Sigmoid colon (tissue), 4 donors: ENCODE measurements around the gene ITPR2.

Experiments
- CTCF ChIP-seq, 4 experiments: fragments of 450-650 bp in 3 of 4; fragments of 200-600 bp in 1 of 4; IDR thresholded peaks; one replicate each; pipeline ENCODE4 v1.5.1; 2016 to 2019; ENCODE audit warnings: antibody characterized with exemption in 4 of 4, mild to moderate bottlenecking in 3 of 4, moderate library complexity in 2 of 4
- POLR2A ChIP-seq, 2 donors: fragments of 450-650 bp; IDR thresholded peaks; one replicate each; pipeline ENCODE4 v1.6.1; 2016; ENCODE audit warnings: antibody characterized with exemption in 2 of 2, mild to moderate bottlenecking in 2 of 2, moderate library complexity in 2 of 2
- POLR2AphosphoS5 ChIP-seq, 4 donors: sonication (generic); formaldehyde crosslinking; IDR thresholded peaks; one replicate each; pipeline ENCODE4 v1.6.1; 2017; ENCODE audit warnings: antibody characterized with exemption in 4 of 4

GRCh38 chr12:26717757-26718156 lies 115.2 kb downstream of the ITPR2 start:
- TF ChIP-seq CTCF (IDR thresholded peaks at IDR 0.05) (no peak), POLR2A (IDR thresholded peaks at IDR 0.05) (no peak), POLR2AphosphoS5 (IDR thresholded peaks at IDR 0.05) (no peak)
